HG02943 (cell line): ENCODE measurements around the gene TMEM151A.
"Not testable (repeated sequence)": the region's sequence is repeated elsewhere in the genome, so short reads cannot be mapped to it uniquely, and the experiment has no call there.

Source experiments
- ATAC-seq: cut with Tn5 transposase; IDR thresholded peaks from one replicate; pipeline ENCODE4 v1.9.1; 2021; ENCODE audit warnings: mild to moderate bottlenecking, low read depth, moderate library complexity; ENCODE audit not compliant: unreplicated experiment

Gene TMEM151A

DNA sequence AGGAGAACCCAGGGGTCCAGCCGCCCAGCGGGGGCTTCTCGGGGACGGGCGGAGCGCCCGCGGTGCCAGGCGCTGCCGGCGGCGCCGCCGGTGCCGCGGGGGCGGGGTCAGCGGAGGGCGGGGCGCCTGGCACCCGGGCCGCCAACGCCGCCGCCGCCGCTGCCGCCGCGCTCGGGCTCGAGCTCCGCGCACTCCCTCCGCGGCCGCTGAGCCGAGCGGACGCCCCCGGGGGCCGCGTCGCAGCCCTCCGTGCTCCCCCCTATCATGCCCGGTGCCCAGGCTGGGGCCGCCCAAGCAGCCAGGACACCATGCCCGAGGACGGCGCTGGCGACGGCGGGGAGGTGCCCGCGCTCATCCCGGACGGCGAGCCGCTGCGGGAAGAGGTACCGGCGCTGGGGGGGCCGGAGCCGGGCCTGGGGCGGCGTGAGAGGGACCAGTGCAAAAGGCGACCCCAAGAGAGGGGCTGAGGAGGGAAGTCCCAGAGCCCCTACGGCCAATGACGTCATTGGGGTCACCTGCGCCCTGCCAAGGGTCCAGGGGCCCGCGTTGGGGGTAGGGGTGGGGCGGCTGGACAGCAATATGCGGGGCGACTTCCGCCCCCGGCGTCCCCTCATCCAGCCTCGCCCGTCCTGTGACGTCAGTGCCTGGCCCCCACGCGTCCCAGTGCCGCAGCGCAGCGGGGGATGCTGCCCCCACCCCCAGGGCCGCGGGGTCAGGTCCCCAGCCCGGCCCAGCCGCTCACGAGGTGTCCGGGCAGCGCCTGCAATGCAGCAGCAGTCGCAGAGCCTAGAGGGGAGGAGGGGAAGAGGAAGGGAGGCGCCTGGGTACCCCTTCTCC lies at the start of gene TMEM151A:
TSS of gene TMEM151A (plus strand) at position 189 of the 837 bp plus-strand sequence. CDS start at position 309, 120 bp downstream.
- ATAC-seq: no peak

DNA sequence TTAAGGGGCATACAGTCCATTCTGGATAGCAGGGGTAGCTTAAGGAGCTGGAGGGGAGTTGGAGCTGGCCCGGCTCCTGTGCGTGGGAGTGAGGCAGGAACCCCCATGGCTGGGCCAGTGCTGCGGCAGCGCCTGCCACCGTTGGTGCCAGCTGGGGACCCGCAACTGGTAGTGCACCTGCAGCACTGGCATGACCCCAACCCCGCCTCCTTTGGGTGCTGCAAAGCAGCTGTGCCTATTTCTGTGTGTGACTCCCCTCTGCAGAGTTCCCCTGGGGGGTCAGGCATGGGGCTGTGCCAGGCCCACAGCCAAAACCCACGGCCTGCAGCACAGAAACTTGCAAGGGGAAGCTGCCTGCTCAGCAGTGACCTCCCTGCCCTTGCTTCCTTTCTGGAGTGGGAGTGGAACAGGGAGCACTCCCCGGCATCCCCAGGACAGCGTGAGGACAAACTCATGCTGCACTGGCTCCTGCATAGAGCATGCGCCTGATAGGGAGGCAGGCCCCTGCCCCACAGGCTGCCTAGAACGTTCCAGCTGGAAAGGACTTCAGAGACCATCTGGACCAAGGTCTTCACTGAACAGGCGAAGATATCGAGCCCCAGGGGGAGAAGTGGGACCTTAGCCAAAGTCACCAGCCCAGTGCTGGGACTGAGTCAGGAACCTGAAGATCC lies 49.5 kb upstream of the TMEM151A start:
- no peak for ATAC-seq

GRCh38 chr11:66243782-66244535 lies 47.7 kb upstream of the TMEM151A start:
- ATAC-seq: no peak

- ATAC-seq: no peak
These were observed 44.4 kb upstream of the TMEM151A start for GRCh38 chr11:66247295-66247694.

GRCh38 chr11:66247801-66248200 lies 43.9 kb upstream of the TMEM151A start:
- ATAC-seq: no peak

GRCh38 chr11:66248903-66249302 lies 42.8 kb upstream of the TMEM151A start:
- no peak for ATAC-seq

DNA sequence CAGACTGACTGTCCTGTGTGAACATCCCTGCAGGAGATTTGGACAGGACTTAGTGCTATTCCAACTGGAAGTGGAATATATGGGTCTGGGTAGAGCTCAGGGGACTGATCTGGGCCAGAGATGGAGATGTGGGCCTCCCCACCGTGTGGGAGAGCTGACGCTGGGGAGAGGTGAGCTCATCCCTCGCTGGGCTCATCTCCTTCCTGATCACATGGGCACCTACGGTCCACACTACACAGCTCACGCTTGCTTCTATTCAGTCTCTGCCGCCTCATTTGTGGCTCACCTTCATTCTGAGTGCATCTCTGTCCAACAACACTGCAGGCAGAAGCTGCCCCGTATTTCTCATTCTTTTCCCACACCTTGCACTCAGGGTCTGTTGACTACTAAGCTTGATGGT lies 39.9 kb upstream of the TMEM151A start:
- no peak for ATAC-seq

DNA sequence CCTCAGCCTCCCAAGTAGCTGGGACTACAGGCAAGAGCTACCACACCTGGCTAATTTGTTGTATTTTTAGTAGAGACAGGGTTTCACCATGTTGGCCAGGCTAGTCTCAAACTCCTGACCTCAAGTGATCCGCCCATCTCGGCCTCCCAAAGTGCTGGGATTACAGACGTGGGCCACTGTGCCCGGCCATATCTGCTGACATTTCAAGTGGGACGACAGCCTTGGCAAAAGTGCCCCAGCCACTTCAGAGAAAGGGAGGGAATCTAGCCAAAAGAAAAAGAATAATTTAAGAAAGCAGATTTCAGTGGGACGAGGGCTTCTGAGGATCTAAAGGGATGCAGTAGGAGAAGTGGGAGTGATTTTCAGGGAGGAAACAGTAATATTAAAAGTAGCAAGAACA lies 38.6 kb upstream of the TMEM151A start:
- not testable (repeated sequence) for ATAC-seq

GRCh38 chr11:66258473-66258893 lies 33.2 kb upstream of the TMEM151A start:
- ATAC-seq: no peak

DNA sequence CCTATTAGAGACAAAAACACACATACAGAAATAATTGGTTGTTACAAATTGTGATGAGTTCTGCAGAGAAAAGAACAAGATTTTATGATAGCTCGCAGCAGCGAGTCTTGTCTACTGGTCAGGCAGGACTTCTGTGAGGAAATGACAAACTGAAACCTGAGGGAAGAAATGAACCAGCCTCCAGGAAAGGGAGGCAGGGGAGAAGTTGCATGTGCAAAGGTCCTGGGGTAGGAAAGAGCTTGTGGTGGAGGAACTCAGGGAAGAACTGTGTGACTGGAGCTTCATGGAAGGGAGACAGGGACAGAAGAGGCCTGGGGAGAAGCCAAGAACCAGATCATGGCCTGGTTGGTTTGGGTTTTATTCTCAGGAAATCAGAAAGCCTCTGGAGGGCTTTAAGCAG lies 32.5 kb upstream of the TMEM151A start:
- ATAC-seq: no peak

GRCh38 chr11:66259956-66260355 lies 31.7 kb upstream of the TMEM151A start:
- ATAC-seq: no peak

DNA sequence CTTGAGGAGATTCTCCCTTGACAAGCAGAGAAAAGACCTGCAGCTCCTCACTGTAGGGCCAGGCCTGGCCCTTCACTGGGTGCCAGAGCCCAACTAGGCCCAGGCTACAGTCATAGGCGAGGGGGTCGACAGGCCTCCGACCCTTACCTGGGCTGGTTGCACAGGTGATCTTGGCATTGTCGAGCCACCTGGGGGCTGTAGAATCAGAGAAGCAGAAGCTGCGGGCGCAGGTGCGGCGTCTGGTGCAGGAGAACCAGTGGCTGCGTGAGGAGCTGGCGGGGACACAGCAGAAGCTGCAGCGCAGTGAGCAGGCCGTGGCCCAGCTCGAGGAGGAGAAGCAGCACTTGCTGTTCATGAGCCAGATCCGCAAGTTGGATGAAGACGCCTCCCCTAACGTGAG lies 30.1 kb upstream of the TMEM151A start:
- ATAC-seq: no peak

- no peak for ATAC-seq
These were observed 29.5 kb upstream of the TMEM151A start for GRCh38 chr11:66262191-66262590.

GRCh38 chr11:66262696-66263095 lies 29.0 kb upstream of the TMEM151A start:
- ATAC-seq: no peak

GRCh38 chr11:66263231-66263630 lies 28.5 kb upstream of the TMEM151A start:
- ATAC-seq: no peak

GRCh38 chr11:66263785-66264184 lies 27.9 kb upstream of the TMEM151A start:
- ATAC-seq: no peak

GRCh38 chr11:66264383-66264782 lies 27.3 kb upstream of the TMEM151A start:
- no peak for ATAC-seq

- ATAC-seq: no peak
These were observed 26.8 kb upstream of the TMEM151A start for GRCh38 chr11:66264914-66265313.

GRCh38 chr11:66265531-66266377 lies 25.9 kb upstream of the TMEM151A start:
- no peak for ATAC-seq

DNA sequence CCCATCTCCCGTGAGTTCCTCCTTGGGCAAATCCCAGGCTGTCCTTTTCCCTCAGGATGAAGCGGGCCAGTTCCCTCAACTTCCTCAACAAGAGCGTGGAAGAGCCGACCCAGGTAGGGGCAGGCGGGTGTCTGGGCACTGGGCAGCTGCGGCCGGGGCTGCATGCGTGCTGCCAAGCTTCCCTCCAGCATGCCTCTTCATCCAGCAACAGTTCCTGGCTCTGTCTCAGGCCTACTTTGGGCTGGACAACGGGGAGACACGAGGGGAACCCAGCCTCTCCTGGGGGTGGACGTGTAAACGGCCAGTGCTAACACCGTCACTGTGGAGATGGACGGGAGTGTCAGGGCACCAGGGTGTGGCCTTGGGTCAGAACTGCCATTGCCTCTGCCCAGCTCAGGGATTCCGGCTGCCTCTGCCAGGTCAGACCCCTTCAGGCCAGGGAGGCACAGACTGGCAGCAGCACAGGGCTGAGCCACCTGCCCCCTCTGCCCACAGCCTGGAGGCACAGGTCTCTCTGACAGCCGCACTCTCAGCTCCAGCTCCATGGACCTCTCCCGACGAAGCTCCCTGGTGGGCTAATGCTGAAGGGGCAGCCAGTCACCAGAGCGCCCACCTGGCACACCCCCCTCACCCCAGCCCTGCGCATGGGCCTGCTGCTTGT lies 25.2 kb upstream of the TMEM151A start:
- no peak for ATAC-seq
